HG03280 (cell line): ENCODE results near the gene DEGS2.
"Not testable (repeated sequence)": the region's sequence is repeated elsewhere in the genome, so short reads cannot be mapped to it uniquely, and the experiment has no call there.

ENCODE experiments used
- ATAC-seq: cut with Tn5 transposase; IDR thresholded peaks from one replicate; pipeline ENCODE4 v1.9.1; 2021; ENCODE audit warnings: mild to moderate bottlenecking, moderate library complexity; ENCODE audit not compliant: unreplicated experiment

The DEGS2 gene

DNA sequence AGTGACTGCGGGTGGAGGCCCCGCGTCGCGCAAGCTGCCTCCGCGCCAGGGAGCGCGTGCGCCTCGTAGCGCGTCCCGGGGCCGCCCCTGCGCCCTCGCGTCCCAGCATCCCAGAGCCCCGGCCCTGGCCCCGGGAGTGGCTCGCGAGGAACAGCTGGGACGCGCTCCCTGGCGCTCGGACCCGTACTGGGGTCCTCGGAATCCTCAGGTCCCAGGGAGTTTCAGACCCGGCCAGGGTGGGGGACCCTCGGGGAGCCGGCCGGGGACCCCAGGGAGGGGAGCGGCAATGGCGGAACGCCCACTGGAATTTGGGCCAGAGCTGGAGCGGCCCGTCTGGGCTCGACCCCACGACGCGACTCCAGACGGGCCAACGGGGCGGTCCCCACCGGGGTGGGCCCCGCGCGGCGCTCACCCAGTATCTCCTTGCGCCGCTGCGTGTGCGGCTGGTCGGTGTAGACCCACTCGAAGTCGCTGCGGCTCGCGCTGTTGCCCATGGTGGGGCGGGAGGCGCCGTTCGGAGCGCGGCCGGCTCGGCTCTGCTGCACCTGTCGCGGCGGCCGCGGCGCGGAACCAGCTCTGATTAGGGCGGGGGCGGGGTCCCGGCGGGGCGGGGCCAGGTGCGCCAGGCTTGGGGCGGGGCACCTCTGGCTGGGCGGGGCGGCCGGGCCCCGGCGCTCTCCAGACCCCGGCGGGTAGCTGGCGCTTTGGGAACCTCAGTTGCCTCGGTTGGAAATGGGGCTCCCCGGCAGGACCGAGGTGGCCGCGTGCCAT is at the start of gene DEGS2:
DEGS2 (minus strand) TSS at position 552 of the 771 bp plus-strand sequence; CDS start at position 494, 58 bp downstream.
- peak; percentile 60 for ATAC-seq

DNA sequence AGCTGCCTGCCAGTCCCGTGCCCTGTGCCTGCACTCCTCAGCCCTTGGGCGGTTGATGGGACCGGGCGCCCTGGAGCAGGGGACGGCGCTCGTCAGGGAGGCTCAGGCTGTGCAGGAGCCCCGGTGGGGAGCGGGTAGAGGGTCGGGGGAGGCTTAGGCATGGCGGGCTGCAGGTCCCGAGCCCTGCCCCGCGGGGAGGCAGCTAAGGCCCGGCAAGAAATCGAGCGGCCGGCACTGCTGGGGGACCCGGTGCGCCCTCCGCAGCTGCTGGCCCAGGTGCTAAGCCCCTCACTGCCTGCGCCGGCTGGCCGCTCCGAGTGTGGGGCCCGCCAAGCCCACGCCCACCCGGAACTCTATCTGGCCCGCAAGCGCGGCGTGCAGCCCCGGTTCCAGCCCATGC is 48.7 kb upstream of the DEGS2 start:
- not testable (repeated sequence) for ATAC-seq

DNA sequence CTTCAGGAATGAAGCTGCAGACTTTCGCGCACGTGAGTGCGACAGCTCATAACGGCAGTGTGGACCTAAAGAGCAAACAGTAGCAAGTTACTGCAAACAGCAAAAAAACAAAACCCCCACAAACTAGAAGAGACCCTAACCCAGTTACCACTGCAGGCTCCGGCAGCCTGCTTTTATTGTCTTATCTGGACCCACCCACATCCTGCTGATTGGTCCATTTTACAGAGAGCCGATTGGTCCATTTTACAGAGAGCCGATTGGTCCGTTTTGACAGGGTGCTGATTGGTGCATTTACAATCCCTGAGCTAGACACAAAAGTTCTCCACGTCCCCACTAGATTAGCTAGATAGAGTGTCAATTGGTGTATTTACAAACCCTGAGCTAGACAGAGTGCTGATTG is 48.1 kb upstream of the DEGS2 start:
- ATAC-seq, result not testable (repeated sequence)

DNA sequence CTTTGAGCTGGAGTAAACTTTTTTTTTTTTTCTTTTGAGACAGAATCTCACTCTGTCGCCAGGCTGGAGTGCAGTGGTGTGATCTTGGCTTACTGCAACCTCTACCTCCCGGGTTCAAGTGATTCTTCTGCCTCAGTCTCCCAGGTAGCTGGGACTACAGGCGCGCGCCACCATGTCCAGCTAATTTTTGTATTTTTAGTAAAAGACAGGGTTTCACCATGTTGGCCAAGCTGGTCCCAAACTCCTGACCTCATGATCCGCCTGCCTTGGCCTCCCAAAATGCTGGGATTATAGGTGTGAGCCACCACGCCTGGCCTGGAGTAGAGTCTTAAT is 45.4 kb upstream of the DEGS2 start:
- not testable (repeated sequence) for ATAC-seq

DNA sequence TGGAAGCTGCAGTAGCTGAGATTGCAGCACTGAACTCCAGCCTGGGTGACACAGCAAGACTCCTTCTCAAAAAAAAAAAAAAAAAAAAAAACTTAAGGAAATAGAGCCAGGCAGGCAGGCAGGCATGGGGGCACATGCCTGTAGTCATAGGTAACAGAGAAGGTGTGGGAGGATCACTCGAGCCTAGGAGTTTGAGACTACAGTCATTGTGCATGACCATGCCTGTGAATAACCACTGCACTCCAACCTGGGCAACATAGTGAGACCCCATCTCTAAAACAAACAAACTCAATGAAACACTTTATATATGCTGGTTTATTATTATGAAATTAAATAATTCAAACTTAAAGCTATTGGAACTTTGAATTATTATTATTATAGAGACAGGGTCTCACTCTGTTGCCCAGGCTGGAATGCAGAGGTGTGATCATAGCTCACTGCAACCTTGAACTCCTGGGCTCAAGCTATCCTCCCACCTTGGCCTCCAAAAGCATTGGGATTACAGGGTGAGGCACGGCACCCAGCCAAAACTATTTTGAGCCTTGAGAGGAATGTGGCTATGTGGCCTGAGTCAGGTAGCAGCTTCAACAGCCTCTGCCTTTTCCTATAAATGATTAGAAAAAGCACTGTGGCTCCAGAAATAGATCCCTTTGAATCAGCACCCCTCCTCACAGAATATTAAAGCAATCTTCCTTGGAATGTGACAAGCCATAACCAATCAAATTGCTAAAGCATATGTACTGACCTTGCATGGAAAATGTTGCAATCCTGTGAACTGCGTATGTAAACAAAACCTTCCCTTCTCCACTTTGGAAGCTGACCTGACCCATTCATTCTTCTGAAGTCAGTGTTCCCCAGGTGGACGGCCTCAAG is 44.8 kb upstream of the DEGS2 start:
- ATAC-seq, result no peak

DNA sequence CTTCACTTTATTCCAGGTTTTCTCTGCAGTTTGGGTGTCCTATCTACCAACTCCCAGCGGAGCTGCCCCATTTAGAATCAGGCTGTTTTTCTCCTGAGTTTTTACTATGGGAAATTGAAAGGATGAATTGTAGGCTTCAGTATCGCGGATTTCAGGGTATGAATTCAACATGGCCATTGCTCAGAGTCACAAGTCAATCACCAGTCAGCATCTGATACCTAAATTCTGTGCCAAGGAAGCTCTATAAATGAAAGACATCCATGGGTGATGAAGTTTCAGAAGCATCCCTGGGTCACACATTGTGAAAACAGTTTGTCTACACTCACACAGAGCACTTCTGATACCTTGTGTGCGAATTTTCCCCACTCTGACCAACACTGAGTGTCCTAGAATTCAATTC is 43.7 kb upstream of the DEGS2 start:
- ATAC-seq, result no peak

DNA sequence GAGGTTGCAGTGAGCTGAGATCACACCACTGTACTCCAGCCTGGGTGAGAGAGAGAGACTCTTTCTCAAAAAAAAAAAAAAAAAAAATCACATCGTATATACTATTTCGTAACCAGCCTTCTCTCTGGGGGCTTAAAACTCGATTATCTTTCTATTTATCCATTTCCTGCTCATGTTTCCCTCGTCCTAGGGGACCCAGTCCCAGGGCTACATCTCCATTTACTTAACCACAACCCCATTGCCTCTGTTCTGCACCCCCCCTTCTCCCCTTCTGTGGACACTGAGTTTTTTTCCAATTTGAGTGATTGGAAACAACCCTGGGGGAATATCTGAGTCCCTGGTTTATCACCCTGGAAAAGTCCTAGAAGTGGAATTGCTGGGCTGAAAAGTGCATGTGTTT is 43.3 kb upstream of the DEGS2 start:
- no peak for ATAC-seq

DNA sequence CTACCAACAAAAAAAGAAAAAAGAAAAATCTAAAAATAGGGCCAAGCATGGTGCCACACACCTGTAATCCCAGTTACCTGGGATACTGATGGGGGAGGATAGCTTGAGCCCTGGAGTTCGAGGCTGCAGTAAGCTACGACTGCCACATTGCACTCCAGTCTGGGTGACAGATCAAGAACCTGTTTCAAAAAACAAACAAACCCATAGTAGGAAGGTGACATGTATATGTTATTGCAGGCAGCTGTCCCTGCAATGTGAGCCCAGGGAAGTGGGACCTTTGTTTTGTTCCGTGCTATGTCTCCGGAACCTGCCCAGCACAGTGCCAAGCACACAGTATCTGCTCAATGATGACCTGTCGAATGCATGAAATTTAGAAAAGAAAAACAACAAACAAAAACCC is 42.3 kb upstream of the DEGS2 start:
- no peak for ATAC-seq

DNA sequence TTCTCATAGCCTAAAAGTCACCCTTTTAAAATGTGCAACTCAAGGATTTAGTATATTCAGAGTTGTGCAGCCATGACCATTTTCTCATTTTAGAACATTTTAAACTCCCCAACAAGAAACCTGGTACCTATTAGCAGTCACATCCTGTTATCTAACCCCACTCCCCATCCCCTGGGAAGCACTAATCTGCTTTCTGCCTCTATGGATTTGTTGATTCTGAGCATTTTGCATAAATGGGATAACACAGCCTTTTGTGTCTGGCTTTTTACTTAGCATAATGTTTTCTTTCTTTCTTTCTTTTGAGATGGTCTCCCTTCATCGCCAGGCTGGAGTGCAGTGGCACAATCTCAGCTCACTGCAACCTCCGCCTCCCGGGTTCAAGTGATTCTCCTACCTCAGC is 40.9 kb upstream of the DEGS2 start:
- ATAC-seq, result no peak

DNA sequence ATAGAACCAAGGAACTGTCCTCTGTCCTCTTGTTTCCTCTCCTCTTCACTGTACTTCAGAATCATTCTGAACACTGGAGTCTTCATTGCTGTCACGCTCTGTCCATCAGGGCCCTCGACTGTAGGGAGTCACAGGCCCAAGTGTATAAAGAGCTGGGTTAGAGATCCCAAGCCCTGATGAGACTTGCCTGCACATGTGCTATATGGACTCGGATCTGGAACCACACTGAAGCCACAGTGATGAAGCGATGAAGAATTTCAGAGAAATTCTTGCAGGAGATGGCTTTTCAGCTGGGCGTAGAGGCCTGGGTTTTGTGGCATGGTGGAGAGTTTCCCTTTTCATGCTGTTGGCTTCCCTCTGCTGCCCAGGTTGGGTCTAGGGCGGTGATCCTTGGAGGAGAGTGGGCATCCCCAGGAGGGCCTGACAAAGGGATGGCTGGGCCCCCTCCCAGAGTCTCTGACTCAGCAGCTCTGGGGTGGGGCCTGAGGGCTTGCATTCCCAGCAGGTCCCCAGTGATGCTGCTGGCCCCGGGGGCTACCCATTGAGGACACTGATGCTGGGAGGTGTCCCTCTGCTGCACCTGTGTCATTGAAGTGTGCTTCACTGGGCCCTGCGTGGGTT is 39.9 kb upstream of the DEGS2 start:
- ATAC-seq, result no peak

DNA sequence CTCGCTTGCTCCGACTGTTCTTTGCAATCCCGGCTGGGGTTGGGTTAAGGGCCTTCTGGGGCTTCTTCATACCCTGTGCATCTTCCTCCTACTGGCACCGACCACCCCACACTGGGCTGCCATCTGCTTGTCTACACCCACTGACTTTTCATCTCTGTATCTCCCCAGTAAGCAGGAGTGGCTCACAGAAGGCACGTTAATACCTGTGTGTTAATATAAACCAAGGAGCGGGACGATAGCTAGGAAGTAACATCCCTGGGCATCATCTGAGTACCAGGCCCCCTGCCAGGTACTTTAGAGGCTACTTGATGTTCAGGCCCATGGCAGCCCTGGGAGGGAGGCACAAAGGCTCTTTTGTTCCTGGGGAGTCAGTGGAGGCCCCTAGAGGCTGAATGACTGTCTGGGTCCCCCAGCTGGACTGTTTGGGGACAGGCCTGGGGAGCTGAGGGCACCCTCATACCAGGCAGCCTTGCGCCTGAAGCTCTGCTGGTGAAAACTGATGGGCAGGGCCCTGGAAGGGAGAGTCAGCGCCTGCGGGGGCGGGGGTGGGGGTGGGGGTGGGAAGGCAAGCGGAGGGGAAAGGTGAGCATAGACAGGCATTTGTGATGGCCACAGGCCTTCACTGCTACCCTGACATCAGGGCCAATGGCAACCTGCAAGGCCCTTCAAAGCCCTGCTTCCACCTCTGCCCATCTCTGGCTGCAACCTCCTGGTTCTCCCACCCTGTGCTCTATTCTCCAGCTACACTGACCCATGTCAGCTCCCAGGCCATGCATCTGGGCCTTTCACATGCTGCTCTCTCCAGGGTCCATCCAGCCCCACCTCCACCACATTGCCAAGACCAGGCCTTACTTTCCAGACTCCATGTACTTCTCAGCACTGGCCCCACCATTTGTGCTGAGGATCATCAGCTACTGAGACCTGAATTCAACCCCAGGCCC is 34.2 kb upstream of the DEGS2 start:
- ATAC-seq, result no peak

DNA sequence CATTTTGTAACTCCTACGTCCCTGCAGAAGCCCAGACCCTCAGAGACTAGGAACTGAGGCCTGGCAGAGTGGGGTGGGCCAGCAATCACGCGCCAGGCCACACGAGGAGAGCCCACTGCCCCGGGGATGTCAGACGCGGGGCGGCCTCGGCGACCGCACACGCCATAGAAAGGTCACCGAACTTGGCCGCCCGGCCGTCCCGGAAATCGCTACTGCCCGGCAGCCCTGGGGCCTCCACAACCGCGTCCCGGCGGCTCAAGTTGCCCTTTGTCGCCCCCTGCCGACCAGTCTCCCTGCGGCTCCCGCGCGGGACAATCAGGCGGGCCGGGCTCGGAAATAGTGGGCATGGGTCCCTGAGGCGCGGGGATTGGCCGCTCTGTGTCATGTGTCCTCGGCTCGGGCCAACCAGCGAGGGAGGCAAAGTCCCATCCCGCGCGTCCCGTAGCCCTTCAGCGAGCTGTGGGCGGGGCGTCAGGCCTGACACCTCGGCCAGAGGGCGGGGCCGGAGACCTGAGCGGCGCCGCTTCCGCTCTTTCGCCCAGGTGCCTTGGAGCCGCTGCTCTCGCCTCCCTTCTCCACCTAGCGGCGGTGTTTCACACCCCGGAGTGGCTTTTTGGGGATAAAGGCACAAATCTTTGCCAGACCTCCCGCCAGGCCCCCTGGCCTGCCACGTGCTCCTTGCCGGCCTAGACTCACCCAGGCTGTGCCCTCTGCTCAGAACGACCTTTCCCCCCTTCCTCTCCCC is 33.4 kb upstream of the DEGS2 start:
- peak; percentile 98 for ATAC-seq

DNA sequence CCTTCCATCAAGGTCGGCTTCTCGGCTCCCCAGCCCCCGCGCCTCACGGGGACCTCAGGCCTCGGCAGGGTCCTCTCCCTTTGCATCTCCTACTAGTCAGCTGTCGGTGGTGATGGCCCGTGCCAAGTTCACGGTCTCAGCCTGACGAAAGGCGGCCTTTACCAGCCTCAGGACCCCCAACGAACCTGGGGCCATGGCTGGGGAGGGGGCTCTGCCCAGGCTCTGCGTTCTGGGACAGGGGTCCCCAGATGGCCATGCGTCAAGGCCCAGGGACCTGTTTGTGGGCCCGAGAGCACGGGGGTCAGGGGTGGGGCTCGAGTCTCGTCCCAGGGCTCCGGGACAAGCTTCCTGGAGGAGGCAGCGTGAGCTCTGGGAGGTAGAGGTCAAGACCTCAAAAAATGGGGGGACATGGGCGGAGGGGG is 32.8 kb upstream of the DEGS2 start:
- no peak for ATAC-seq

DNA sequence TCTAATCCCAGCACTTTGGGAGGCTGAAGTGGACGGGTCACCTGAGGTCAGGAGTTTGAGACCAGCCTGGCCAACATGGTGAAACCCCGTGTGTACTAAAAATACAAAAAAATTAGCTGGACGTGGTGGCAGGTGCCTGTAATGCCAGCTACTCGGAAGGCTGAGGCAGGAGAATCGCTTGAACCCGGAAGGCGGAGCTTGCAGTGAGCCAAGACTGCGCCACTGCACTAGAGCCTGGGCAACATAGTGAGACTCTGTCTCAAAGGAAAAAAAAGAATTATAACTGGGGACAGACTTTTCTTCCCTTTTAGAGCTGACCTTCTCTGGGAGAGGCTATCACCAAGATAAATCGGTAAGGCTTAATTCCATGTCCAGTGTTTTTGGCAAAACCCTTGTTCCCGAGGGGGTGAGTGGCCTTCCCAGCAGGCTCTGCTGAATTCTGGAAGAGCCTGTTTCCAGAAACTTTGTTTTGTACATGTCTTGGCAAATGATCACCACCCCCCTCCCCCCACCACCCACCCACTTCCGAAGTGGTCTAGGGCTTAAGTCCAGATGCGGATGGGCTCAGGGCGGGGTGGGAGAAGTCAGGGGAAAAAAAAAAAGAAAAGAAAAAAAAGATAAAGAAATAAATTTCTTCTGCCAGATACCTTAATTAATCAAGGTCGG is 32.3 kb upstream of the DEGS2 start:
- ATAC-seq, result no peak

DNA sequence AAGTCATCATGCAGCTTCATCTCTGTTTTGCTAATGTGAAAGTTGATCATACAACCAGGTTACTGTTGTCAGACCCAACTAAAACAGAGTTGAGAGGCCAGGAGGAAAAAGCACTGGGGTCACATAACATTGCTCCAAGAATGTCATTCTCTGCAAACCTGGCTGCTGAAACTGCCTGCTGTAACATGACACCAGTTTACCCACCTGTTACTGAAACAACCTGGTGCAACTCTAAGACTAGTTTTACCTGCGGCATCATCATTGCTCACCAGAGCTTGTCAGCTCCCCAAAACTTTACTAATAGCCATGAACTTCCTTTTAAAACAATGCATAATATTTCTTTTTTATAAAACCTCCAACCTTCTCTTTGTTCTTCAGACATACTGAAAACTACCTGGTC is 30.7 kb upstream of the DEGS2 start:
- no peak for ATAC-seq

DNA sequence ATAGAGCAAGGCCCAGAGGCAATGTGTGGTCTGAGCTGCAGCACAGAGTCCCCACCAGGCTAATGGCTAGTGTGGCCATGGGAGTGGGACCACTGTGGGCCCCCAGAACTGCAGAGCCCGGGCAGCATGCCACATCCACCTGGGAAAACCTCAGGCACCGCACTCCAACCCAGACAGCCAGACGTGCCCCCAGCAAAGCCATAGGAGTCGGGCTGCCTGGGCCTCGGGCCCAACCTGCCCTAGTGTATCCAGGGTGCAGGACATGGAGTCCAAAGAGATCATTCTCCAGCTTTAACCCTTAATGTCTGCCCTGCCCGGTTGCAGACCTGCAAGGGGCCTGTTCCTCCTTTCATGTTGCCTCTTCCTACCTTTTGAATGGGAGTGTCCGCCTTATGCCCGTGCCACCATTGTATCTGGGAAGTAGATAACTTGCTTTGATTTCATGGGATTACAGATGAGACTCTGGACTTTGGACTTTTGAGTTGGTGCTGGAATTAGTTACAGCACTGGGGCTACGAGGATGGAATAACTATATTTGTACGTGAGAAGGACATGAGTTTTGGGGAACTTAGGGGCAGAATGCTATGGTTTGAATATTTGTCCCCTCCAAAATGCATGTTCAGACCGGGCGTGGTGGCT is 29.1 kb upstream of the DEGS2 start:
- ATAC-seq, result no peak

DNA sequence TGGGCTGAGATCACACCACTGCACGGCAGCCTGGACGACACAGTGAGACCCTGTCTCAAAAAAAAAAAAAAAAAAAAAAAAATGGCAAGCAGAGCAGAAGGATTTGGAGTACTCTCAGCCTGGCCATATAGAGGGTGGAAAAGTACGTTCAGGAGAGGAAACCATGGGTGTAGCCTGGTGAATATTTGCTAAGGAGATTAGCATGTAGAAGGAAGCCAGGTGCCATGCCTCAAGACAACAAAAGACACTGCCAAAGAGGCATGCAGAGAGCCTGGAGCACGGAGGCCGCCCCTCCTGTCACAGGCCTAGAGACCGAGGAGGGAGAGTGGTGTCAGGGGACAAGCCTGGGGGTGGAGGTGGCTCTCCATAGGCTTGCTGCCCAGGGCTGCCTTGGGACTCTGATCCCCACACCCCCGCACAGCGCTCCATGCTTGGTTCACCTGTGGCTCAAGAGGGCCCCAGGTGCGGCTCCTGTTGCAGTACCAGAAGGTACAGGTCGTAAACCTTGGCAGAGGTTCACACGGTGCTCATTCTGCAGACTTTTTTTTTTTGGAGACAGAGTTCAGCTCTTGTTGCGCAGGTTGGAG is 27.9 kb upstream of the DEGS2 start:
- ATAC-seq, result no peak

DNA sequence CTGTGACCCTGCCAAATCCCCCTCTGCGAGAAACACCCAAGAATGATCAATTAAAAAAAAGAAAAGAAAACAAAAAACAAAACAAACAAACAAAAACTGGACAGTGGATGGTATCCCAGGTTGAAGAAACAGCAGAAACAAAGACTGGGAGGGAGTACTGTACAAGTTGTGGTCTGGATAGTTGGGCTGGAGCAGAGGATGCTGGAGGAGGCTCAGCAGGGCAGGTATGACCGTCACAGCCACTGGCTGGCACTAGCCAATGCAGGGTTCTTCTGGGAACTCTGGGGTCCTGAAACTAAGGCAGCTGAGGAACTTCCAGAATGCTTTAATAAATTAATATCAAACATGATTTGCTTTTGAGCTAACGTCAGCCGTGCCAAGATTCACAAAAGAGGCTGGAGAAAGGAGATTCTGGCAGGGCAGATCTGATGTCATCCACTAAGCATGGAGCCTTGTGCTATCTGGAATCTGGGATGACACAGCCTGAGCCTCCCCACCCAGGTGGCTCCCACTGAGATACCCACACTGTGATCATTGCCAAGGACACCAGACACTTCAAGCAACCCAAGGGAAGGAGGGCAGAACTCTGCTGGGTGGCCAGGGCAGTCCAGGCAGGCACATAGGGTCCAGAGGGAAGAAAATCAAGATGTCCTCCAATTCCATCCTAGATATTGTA is 22.6 kb upstream of the DEGS2 start:
- not testable (repeated sequence) for ATAC-seq
